Activated T-helper 1 cell treated with anti-CD3 and anti-CD28 coated beads, Interleukin-2, amount 50 U/mL, for 16 hours (primary cell): ENCODE results near the gene DOP1A.
"Not testable (repeated sequence)": the region's sequence is repeated elsewhere in the genome, so short reads cannot be mapped to it uniquely, and the experiment has no call there.

Source experiments
- DNase-seq, 2 donors: peaks; one replicate each; pipeline ENCODE4 v3.0.0-alpha.2; 2020; ENCODE audit warnings: low read depth in 1 of 2, low spot score in 1 of 2

The DOP1A gene

GRCh38 chr6:83138118-83138722 is 70.7 kb downstream of the DOP1A start:
- DNase-seq, result no peak

- no peak for DNase-seq
Measured at GRCh38 chr6:83138758-83139157, 71.3 kb downstream of the DOP1A start.

- no peak for DNase-seq
Measured at GRCh38 chr6:83151114-83151513, 83.6 kb downstream of the DOP1A start.

GRCh38 chr6:83152913-83153312 is 85.4 kb downstream of the DOP1A start:
- no peak for DNase-seq

GRCh38 chr6:83153883-83154521 is 86.5 kb downstream of the DOP1A start:
- no peak for DNase-seq

GRCh38 chr6:83155794-83156193 is 88.3 kb downstream of the DOP1A start:
- no peak for DNase-seq

GRCh38 chr6:83160167-83160566 is 92.7 kb downstream of the DOP1A start:
- no peak for DNase-seq

GRCh38 chr6:83167726-83168278 is 100.3 kb downstream of the DOP1A start:
- DNase-seq, result no peak

GRCh38 chr6:83168556-83168955 is 101.1 kb downstream of the DOP1A start:
- no peak for DNase-seq

- no peak for DNase-seq
Measured at GRCh38 chr6:83169106-83169505, 101.6 kb downstream of the DOP1A start.

GRCh38 chr6:83169511-83169910 is 102.0 kb downstream of the DOP1A start:
- no peak for DNase-seq

GRCh38 chr6:83176246-83176645 is 108.8 kb downstream of the DOP1A start:
- DNase-seq, result no peak

- no peak for DNase-seq
Measured at GRCh38 chr6:83180426-83180950, 113.0 kb downstream of the DOP1A start.

GRCh38 chr6:83182114-83182513 is 114.6 kb downstream of the DOP1A start:
- no peak for DNase-seq

- DNase-seq, result no peak
Measured at GRCh38 chr6:83183082-83183828, 115.8 kb downstream of the DOP1A start.

GRCh38 chr6:83185096-83185495 is 117.6 kb downstream of the DOP1A start:
- no peak for DNase-seq

GRCh38 chr6:83188501-83188900 is 121.0 kb downstream of the DOP1A start:
- no peak for DNase-seq

- DNase-seq, result no peak
Measured at GRCh38 chr6:83190626-83191025, 123.2 kb downstream of the DOP1A start.

- DNase-seq, result not testable (repeated sequence)
Measured at GRCh38 chr6:83191974-83192373, 124.5 kb downstream of the DOP1A start.

- no peak for DNase-seq
Measured at GRCh38 chr6:83192456-83192855, 125.0 kb downstream of the DOP1A start.

GRCh38 chr6:83192871-83193746 is 125.6 kb downstream of the DOP1A start, which contains the start of the genes PGM3 and RWDD2A:
Gene PGM3 (minus strand): TSS chr6:83193265. CDS start chr6:83191012, 2,253 bp downstream.
Gene RWDD2A (plus strand): TSS chr6:83193357. CDS start chr6:83194452, 1,095 bp downstream.
- peak; percentile 71 to 84 for DNase-seq
